Activated CD4-positive, alpha-beta T cell treated with anti-CD3 and anti-CD28 coated beads, Interleukin-2, amount 50 U/mL, for 16 hours (primary cell): ENCODE results near the gene IGF1R.

Experiments used
- DNase-seq: peaks from one replicate; pipeline ENCODE4 v3.0.0-alpha.2; 2020

IGF1R gene

DNA sequence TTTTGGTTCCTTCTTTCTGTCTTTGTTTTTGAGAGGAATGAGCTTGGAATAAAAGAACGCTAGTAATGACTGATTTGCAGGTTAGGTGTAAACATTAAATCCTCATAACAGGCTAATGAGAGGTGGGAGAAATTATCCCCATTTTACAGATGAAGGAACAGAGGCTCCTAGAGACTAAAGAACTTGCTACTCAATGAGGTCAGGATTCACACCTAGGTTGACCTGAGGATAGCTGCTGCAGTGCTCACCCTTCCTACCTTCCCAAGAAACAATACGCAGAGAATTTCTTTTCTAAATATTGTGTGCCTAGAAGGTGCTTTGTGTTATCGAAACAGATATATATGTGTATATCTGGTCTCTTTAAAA, 106.3 kb downstream of the IGF1R start:
- DNase-seq, result no peak

DNA sequence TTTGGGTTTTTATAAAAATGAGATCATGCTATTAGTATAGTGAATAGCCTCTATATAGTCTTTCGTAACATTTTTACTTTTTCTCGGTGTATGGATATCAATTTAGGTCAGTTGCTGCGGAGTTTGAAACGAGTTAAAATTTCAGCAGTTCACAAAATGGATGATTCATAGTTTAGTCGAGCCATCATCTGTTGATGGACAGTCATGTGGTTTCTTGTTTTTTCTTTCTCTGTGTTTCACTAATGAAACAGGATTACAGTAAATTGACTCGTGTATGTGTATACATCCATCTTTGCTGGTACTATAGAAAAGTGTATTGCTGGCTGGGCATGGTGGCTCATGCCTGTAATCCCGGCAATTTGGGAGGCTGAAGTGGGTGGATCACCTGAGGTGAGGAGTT, 106.8 kb downstream of the IGF1R start:
- DNase-seq, result no peak

DNA sequence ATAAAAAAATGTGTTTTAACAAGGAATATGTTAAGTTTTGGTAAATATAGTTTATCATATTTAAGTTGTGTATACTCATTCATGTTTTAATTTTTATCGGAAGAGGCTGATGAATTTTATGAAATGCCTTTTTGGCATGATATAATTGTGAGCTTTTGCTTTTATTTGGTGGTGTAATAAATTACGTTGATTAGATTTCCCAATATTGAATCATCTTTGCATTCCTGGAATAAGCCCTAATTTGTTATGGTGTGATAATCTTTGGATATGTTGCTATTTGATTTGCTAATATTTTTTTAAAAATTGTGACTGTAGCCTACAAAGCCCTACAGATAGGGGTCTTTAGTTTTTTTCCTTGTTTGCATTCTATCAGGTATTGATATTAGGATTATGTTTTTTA, 107.4 kb downstream of the IGF1R start:
- no peak for DNase-seq

DNA sequence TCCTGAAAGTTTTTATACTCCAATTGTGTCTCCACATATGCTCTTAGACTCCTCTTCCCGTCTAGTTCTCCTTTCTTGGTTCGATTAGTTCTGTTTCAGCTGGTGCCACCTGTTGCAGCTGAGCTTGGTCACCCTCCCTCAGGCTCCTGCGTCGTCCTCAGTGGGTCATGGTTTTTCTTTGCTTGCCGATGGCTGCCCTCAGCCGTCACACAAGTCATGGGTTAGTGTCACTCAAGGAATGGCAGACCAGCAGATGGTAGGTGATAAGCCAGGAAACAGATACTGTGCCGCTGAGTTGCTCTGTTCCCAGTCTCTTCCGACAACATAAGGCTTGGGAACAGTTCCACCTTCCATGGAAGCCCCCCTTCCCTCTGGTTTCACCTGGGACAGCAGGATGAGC, 109.9 kb downstream of the IGF1R start:
- no peak for DNase-seq

DNA sequence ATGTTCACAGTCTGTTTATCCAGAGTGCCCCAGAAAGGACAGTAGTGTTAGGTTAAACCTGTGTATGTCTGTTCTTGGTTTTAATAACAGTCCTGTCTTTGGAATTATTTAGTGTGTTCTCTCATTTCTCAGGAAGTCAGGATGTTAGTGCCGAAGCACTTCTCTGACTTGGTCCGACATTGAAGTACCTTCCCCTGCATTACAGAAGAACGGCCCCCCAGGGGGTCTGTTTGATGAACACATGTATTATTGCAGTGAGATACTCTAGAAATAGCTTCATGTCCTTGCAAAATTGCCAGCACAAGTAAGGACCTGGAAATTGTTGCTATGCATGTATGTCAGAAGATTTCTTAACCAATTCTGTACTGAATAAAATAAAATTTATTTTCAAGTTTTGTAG, 110.9 kb downstream of the IGF1R start:
- DNase-seq, result no peak

DNA sequence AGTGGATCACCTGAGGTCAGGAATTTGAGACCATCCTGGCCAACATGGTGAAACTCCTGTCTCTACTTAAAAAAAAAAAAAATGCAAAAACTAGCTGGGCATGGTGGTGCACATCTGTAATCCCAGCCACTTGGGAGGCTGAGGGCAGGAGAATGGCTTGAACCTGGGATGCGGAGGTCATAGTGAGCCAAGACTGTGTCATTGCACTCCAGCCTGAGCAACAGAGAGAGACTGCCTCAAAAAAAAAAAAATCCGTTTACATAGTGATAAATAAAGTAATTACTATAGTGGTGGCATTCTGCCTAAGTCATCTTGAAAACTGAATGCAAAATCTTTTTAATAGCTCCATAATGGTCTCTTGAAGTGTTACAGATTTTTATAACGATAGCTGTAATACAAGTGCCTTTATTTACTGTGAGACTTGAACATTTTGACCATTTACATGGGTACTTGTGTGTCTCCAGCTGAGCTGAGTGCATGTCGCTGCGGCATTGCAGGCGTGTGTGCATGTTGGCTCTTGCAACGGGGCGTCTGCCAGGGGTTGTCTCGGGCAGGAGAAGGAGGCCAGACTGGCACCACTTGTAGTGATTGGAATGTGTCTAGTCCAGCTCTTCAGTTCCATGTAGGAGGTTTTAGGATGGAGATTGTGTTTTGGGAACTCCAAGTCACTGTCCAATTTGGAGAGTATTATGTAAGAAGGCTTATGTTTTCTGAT, 111.9 kb downstream of the IGF1R start:
- DNase-seq, result no peak

DNA sequence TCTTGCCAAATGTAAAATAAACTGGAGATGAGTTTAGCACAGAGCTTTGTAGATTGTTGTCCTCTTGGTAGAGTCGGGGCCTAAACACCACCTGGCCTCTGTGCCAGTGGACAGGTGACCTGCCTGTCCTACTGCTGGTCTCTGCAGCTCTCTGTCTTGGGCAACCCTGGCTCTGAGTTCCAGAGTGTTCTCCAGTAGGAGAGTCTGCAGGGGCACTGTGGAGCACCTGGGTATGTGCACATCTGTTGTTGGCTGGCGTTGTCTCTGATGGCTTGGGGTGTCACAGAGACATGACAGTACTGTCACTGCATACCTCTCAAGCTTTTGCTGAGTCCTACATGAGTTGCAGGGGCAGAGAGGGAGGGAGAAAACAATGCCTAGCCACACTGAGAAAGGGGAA, 112.6 kb downstream of the IGF1R start:
- DNase-seq, result no peak

DNA sequence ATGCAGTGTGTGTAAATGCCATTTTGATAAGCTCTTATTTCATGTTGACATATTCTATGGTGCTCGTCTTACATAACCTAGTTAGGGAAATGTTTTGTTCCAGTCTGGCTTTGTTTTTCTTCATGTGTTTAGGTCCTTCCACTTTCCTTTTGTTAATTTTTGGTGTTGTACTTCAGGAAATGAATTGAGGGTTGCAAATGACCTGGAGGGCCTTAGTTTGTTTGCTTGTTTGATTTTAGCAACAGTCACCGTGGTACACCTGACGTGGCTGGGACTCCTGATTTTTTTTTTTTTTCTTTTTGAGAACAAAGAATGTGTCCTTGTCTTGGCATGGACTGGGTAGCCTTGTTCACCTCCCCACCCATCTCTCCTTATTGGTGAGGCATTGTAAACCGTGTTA, 114.8 kb downstream of the IGF1R start:
- no peak for DNase-seq

DNA sequence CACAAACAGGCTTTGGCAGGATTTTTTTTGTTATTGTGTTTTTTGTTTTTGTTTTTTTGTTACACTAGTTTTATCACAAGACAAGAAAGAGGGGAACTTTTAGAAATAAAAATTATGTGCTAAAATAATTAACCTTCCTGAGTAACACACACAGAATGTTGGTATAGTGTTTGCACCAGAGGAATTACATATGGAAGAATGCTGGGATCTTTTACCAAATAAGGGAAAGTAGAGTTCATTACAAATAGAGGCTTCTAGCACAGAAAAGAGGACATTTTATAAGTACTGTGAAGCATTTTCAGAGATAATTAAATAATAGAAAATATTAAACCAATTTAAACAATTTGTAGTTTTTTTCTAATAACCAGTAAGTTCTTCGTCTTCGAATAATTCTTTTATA, 116.0 kb downstream of the IGF1R start:
- DNase-seq, result no peak

DNA sequence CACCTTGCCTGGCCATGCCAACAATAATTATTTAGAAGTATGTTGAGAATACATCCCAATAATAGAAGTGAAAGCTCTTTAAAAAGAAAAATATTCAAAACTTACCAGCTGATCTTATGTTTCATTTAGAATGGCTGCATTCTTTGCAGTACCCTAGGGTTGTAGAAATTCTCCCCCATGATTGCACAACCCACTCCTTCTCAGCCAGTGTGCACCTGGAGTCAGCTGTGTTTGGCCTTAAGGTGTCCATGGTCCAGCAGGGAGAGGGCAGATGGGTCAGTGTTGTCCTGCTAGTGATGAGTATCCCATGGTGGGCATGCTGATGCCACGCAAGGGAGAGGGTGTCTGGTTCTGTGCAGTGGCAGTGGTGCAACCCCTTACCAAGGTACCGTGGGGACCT, 117.3 kb downstream of the IGF1R start:
- DNase-seq, result no peak

DNA sequence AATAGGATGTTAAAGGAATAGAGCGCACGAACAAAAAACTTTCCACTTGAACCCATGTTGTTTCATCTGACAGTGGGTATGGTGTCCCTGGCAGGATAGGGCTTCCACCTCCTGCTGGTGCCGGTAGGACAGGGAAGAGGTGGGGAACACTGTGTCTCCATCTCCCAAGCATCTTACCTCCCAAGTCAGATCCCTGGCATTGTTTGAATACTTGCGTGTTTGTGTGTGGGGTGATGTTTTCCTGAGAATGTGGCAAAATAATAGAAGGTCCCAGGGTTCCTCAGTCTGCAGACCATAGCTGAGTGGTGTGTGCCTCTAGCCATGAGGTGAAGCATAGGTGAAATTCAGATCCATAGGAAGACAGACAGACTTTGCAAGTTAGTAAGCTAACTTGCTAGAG, 119.4 kb downstream of the IGF1R start:
- DNase-seq, result no peak

DNA sequence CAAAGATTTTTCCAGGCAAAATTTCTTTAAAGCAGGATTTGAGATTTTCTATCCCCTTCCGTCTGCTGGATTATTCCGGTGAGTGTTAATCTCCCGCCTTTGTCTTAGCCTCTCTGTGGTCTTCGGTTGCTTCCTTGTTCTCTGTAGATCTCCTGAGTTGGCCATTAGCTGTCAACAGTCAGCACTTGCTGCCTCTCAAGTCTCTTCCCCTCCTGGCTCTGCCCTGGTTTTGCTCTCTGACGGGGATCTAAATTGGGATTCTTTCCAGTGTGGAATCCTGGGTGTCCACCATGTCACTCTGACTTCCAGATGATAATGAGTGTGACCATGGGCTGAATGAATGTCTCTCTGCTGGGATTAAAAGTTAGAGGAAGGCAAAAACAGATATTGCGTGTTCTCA, 121.5 kb downstream of the IGF1R start:
- no peak for DNase-seq

DNA sequence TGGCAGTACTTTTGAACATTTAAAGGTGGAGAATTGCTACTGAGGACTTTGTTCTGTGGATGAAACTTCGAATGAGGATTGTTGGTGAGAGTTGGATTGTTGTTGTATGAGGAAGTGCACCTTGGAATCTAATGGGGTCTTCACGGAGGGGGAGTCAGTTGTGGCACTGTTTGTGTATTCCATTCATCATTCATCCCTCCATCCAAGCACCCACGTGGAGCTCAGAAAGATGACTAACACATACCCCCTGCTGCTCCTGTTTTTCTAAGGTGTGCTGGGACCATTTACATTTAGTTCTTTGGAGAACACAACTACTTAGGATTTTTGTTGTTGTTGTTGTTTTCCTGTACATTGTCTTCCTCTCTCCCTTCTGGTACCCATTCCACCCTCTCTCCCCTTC, 122.6 kb downstream of the IGF1R start:
- no peak for DNase-seq

DNA sequence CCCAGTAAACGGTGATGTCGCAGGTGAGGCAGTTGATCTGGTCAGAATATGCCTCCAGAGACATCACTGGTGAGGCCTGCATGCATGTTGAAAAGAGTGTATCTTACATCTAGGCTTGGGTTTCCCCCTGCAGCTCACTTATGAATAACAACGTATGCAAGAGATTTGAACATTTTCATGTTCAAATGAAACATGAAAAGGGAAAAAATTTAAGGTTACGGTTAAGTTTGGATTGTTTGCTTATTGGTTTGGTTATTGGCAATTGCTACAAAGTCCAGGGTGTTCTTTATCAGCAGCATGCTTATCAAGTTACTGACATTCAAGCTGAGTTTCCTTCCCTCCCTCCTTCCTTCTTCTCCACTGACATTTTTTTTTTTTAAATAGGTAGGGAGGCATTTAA, 123.2 kb downstream of the IGF1R start:
- DNase-seq, result no peak

DNA sequence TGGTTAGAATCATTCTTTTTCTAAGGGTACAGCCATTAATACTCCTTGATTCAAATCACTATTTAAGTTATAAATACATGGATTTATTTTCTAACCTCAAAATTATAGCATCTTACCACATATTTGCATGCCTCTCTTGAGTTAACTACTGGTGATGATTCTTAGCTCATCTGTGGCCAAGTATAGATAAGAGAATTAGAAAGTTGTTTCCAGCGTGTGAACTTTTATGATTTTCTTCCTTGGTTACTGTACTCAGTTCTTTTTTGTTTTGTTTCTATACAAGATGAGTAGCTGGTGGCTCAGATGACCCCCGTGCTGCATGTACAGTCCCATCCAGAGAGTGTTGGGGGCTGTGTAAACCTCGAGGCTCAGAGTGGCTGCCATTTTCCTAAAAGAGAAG, 124.6 kb downstream of the IGF1R start:
- DNase-seq, result no peak

DNA sequence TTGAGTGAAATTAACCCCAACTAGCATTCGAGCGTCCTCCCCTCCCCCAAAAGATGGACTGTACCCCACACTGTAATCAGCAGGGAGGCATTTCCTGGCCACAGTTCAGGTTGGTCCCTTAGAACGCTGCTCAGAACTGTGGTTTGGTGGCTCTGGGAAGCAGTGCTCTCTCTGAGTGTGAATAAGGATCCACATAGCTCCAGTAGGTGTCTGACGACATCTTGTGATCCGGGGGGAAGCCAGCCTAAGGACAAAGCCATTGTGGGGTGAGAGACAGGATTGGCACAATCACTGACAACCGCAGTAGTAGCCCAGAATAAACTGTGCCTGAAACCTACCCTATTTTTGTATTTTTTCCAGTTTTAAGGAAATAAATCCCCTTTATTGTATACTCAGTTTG, 125.3 kb downstream of the IGF1R start:
- DNase-seq, result no peak

DNA sequence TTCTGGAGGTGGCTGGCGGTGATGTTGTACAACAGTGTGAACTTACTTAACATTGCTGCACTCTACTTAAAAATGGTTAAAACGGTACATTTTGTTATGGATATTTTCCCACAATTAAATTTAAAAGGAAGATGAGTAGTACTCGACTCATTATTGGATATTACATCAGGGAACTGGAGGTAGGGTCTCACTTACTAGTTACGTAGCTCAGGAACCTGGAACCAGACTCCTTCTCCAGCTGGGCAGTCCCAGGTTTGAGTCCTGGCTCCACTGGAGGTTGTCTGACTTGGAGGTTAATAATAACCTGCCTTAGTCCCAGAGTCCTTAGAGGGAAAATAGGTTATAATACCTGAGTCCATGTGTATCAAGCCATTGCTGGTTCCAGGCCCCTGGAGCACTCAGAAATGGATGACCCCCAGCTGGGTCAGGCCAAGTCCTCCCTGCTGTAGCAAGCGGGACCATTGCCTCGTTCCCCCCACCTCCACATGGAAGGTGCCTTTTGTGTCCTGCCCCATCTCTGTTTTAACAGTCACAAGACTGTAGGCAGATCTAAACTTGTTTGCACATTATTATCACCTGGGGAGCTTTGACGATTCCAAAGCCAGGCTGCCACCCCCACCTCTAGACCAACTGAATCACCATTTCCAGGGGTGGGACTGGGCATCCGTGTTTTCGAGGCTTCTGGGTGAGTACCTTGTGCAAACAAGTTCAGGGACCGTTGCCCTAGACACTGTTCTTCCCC, 126.6 kb downstream of the IGF1R start:
- DNase-seq, result no peak

DNA sequence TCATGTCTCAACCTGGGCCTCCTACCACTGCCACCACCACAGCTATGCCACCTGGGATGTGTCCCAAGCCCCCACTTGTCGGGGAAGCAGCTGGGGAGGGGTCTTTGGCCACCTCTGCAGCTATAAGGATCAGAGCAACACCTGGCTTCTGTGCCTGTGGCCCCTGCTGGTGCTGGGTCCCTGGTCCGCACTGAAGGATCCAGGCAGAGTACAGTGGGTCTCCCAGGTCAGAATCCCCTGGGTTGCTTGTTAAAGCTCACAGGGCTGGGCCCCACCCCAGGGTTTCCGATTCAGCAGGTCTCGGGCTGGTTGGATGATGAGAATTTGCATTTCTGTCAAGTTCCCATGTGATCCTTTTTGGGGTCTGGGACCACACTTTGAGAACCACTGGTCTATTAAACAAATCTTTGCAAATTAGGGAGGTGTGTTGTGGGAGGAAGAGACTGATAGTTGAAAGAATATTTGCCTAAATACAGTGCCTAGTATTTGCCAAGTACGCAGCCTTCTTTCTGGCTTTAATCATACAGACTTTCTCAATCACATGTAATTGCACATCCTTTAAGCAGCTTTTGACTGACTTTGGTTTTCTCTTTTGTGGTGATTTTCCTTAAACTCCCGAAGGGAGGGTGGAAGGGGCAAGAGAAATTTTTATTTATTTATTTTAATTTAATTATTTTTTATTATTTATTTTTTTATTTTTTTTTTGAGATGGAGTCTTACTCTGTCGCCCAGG, 127.3 kb downstream of the IGF1R start:
- no peak for DNase-seq

DNA sequence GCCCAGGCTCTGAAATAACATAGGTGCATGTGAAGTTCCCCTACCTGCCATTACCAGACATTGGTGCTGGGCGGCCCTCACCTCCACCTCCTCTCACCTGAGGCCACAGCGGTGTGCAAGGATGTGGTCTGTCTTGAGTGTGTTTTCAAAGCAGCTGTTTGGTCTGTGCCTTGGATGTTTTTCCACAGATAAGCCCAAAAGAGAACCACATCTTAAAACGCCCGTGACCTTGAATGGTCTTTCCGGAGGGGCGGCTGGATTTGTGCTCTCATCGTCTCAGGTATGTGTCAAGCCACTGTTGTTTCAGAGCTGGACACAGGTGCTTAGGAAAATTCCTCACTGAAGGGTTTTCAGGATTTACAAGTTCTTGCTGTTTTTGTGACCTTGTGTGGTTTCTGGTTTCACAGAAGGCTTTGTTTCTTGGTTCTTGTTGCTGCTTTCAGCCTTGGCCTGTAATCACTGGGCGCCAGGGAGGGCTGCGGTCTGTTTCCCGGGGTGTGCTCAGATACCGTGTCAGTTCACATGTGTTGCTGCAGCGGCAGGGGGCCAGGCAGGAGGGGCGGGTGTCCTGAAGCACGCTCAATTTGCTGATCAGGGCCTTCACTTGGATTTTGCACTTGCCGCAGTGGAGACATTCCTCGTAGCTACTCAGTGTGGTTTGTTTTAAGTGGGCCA, 128.4 kb downstream of the IGF1R start:
- peak; percentile 8 for DNase-seq

DNA sequence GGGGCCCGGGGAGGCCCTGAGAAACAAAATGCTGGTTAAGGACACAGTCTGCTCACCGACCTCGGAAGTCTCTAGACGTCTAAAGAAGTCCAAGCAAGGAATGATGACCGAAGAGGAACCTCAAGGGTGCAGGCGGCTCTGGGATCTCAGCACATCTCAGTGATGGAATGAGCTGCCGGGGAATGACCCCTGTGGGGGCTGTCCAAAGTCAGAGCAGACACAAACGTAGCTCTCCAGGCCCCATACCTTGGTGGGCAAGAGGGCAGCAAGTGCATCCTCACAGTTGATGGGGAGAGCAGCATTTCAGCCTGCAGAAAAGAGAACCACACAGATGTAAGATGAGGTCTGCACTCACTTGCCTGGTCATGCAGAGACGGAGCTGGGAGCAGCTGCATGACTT, 129.1 kb downstream of the IGF1R start:
- no peak for DNase-seq

DNA sequence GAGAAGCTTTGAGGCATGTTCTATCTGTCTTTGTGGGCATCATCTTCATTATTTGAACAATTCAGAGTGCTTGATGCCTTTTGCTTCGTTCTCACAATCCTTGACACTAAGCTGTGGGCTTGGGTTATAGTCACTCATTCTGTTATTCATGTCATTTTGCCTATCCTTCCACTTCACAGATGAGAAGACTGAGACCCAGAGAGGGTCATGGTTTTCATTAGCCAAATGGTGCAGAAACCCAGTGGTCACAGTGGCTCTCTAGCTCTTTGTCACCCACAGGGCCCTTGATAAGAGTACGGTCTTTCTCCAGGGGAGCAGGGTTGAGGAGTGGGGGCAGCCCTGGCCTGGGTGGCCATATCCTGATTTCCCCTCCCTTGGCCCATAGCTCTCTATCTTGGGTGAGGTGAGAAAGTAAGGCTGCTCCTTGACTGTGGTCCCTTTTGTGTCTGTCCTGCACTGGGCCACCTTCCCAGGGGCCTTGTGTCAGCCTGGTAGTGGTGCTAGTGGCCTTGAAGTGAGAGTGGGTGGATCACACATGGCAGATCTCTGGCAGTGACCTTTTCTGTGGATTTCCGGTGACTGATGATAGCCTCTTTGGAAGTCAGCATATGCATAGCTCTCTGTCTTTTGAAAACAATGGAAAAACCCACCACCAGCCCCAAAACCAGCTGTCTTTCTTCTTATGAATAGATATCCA, 130.1 kb downstream of the IGF1R start:
- DNase-seq, result no peak

DNA sequence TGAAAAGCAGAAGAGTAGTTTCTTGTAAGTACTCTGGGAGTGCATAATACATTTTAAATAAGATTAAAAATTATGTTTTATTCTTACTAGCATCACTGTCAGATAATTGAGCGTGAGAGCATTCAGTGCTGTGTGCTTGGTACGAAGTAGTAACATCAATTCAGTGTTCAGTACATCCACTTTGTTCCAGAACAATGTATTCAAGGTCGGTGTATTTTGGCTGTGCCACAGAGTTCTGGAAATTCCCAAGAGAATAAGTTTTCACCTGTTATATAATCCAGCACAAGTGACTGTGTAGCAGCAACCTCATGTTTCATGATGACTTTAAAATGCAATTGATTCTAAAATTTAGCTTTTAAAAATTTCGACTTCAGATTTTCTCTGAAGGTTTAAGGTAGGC, 130.6 kb downstream of the IGF1R start:
- DNase-seq, result no peak

DNA sequence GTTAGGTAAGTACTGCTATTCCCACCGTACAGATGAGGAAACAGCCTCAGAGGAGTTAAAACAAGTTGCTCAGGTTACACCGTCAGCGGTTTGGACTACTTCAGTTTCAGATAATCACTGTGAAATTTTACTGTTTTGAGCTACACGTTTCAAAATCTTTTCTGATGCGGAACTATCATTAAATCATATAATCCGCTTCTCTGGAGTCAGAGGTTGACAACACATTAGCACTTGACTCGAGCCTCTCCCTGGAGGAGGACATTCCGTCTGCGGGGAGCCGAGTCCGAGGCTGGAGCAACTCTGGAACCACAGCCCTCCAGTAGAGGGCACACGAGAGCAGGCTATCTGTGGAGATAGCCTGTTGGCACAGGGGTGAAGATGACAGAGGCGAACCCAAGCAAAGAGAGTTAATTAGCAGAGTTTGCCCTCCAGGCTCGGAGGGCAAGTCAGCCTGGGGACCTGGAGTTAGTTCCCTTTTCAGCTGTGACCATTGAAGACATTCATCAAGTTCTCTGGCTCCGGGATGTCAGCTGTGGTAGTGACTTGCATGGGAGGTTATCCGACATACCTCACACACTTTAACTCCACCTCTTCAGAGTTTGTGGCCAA, 131.2 kb downstream of the IGF1R start:
- peak; percentile 74 for DNase-seq
